Measurements from ENCODE around the gene GAS2L2.

The GAS2L2 gene

DNA sequence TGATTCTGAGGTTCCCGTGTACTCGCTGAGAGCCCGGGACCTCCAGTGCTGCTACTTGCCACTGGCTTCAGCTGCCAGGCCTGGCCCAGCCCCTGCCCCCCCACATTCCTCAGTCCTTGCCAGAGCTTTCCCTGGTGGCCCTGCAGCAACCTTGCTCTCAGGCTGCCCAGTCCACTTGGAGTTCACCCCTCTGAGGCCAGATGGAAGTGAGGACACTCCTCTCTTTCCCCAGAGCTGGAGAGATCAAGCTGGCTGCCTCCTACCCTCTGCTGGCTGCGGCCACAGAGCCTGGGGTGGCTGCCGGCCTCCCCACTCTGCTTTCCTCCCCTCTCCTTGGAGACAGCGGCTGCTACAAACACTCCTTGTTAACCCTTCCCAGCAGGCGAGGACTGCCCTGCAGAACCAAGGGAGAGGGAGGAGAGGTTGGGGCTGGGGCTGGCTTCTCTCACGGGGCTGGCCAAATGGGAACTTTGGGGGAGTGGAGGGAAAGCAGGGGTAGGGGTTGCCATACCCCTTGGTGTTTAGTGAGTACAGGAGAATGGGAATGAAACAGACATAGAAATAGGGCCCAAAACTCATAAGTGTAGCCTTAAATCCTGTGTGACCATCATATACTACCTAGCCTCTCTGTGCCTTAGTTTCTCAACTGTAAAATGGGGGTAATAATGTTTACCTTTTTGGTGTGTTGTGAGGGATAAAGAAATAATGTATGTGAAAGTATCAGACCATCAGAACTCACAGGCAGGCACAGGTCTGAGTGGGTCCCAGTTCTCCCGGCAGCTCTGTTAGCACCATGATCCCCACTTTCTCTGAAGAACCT, at the start of gene GAS2L2:
GAS2L2 (minus strand) TSS at position 295 of the 820 bp plus-strand sequence. CDS start 389 bp downstream, outside the sequence.
- no peak for DNase-seq

DNA sequence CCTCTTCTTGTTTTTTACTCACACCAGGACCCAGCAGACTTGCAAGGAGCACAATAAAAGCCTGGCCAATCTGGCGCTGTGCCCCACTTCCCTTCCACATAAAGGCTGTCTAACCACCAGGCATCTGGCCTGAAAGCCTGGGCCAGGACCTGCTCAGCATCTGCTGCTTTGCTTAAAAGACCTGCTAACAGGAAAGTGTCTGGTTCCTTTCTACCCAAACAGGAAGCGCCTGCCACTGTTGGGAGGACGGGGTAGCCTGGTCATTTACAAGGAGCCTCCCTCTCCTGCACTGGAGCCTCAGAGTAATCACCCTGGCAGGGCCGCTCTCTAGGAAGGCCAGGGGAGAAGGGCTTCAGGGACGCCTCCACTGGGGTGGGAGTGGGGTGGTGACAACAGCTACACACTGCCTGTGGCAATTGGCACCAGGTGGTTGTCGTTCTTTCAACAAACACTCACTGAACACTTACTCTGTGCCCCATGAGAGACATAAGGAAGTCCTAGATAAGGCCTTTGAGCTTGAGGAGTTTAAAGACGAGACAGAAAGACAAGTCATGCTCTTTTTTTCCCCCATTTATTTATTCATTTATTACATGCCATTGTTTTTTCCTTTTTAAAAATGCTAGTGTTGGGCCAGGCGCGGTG, 48.7 kb upstream of the GAS2L2 start:
- DNase-seq: no peak

DNA sequence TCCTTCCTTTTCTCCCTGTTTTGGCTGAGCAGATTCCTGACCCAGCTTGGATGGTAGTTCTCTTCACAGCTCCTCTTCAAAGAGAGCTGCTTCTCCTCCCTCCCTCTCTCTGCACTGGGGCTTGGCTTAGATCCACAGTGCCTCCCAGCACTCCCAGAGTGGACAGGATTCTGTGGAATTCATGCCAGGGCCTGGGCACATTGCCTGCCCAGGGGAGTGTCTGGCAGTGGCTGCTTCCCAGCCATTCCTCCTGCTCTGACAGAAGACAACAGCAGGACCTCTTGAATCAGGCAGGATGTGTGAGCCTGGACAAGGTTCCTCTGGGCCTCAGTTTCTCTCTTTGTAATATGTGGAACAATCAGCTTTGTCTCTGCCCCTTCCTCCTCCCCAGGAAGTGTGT, 46.9 kb upstream of the GAS2L2 start:
- no peak for DNase-seq

DNA sequence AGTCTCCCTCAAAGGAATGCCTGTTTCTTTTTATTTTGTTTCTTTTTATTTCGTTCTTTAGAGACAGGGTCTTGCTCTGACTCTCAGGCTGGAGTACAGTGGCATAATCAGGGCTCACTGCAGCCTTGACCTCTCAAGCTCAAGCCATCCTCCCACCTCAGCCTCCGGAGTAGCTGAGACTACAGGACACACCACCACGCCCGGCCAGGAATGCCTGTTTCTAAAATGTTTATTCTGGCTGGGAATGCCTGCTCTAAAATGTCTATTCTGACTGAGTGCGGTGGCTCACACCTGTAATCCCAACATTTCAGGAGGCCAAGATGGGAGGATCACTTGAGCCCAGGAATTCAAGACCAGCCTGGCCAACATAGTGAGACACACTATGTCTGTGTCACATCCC, 44.9 kb upstream of the GAS2L2 start:
- no peak for DNase-seq

DNA sequence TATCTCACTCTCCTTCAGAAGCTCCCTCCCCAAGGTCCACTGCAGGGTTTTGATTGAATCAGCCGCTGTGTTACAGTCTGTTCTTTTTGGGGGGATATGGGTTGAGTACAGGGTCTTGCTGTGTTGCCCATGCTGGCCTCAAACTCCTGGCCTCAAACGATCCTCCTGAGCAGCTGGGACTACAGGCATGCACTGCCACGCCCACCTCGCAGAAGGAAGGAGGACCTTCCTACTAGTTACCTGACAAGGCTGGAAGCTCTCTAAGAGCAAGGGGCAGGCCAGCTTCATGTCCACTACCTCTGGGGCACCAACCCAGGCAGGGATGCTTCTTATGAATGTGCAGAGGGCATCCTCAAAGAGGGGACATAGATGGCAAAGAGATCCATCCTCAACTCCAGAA, 44.3 kb upstream of the GAS2L2 start:
- DNase-seq: no peak

DNA sequence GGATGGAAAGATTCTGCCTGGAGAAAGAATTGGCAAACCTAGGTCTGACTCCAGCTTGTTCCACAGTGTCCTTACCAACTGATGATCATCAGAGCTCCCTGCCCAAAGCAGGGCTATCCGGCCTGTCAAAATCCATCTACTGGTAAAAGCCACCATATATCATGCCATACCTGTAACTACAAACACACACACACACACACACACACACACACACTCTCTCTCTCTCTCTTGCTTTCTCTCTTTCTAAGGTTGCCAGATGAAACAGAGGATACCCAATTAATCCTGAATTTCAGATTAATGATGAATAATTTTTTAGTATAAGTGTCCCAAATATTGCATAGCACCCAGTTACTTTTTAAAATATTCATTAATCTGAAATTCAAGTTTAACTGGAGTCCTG, 43.9 kb upstream of the GAS2L2 start:
- no peak for DNase-seq

DNA sequence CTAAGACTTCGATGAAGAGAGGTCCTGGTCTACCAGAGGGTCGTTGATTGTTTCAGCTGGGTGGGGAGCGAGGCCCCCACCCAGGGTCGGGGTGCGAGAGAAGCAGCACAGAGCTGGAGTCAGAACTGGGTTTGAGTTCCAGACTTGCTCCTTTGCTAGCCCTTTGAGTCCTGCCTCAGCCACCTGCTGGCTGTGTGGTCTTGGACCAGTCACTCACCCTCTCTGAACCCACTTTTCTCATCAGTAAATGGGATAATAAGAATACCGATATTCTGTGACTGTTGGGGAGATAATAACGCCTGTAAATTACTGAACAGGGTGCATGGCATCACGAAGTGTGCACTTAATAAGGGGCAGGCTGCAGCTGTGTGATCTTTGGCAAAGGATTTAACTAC, 42.8 kb upstream of the GAS2L2 start:
- DNase-seq: no peak

DNA sequence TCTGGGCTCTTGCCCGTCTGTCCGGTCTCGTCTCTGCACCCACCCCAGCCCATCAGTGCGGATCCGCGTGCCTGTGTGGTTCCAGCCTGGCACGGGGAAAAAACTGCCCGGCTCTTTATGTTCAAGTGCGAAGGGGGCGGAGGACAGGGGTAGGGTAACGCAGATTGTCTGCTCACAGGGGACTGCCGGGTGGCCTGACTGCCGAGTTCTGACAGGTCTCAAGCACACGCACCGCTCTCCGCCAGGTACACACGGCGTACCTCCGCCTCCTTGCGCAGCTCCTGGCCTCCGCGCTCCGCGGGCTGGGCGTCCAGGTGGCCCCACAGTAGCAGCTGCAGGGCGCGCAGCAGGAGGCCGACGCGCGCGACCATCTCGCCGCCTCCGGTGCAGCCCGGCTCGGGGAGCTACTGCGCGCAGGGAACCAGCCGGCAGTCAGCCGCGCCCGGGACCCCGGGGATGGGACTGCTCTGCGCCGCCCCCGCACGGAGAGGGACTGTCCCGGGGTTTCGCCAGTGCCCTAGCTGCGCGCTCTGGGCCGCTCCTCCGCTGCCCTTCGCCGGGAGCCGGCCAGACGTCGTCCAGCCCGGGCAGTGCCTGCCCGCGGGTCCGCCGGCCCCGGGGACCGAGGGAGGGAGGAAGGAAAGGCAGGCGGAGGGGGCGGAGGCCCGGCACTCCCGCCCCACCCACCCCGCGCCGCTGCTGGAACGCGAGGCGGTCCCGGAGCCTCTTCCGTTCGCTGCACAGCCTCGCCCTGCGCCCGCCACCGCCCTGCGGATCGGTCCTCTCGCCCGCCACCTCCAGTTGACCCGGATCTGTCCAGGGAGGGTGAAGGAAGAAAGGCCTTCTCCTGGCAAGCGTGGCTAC, 42.2 kb upstream of the GAS2L2 start, which contains the start of gene MMP28:
MMP28 (minus strand) TSS at position 635 of the 864 bp plus-strand sequence; CDS start at position 371, 264 bp downstream.
- DNase-seq: no peak

DNA sequence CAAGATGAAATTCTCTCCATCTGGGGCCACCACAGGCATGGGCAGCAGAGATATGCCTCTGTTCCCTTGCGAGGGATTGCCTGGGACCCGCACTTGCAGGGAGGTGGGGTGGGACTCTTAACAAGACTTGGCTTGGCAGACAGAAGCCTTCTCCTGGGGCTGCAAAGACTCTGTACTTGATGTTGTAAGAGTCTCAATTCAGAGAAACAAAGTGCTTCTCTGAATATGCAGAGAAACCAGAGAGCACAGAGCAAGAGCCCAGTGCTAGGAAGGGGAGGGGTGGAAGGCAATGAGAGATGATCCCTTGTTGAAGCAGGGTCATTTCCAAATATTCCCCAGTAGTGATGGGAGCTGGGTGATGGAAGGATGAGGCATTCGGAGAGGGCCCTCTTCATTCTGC, 40.2 kb upstream of the GAS2L2 start:
- no peak for DNase-seq

DNA sequence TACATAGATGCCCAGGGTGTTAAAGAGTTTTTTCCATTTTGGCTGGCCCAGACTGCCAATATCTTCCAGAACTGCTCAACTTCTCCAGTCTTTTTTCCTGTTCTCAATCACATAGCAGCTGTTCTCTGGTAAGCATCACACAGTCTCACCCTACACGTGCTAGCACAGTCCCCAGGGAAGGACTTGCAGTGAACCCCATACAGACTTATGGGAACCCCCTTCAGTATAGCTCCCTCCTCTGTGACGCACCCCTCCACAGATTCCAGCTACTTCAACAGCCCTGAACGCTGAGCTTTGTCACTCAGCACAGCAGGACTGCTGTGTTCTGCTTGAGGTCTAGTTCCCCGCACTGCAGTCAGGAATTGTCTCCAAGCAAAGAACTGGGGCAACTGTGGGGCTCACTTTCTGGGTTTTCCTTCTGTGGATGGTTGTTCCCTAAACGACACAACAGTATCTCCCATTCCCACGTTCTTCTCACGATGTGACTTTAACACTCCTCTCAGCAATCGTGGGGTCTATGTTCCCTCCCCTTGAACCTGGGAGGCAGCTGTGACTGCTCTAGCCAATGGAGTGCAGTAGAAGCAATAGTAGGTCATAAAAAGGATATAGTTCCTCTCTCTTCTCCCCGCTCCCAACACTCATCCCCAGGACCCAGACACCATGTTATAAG, 38.8 kb upstream of the GAS2L2 start:
- DNase-seq: no peak

DNA sequence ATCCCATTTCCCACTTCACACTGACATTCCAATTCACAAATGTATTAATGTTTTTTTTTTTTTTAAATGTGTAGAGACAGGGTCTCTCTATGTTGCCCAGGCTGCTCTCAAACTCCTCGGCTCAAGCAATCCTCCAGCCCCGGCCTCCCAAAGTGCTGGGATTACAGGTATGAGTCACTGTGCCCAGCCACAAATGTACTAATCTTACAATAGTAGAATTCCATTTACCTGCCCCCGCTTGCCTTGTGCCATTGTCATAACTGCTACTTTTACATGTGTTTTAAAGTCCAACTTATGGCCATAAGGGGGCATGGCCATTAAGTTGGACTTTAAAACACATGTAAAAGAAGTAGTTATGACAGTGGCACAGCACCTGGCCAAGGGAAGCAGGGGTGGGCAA, 37.8 kb upstream of the GAS2L2 start:
- DNase-seq: no peak

DNA sequence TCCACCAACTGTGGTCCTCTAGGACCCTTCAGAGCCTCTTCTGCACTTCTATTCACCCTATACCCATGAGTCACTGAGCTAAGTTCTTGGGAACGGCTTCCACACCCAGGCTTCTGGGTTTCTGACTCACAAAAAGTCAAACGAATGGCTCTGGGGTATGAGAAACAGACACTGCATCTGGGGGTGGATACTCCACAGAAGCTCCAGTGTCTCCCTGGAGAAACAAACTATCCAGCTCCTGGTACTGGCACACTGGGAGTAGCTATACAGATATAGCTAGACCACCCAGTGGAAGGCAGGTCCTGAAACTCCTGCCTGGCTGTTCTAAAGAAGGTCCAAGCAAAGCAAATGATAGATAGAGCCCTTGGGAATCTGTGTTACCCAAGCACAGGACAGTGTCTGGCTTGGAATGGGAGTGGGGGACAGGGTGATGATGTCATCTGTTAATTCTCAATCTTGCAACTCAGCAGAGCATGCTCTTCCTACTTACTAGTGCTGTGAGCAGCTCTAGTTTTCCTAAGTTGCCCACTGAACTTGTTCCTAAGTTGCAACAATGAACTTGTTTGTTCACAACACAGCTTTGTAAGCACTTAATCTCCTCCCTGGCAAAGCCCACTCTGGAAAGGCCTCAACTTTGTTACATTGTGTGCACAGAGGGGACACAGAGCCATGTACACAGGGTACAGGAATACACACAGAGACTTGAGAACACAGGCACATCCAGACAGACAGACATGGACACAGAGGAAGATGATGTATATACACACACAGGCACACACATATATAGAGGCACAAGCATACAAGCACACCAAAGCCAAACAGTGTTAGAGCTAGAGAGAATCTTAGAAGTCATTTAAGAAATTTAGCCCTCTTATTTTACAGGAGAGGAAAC, 35.7 kb upstream of the GAS2L2 start:
- DNase-seq: no peak

DNA sequence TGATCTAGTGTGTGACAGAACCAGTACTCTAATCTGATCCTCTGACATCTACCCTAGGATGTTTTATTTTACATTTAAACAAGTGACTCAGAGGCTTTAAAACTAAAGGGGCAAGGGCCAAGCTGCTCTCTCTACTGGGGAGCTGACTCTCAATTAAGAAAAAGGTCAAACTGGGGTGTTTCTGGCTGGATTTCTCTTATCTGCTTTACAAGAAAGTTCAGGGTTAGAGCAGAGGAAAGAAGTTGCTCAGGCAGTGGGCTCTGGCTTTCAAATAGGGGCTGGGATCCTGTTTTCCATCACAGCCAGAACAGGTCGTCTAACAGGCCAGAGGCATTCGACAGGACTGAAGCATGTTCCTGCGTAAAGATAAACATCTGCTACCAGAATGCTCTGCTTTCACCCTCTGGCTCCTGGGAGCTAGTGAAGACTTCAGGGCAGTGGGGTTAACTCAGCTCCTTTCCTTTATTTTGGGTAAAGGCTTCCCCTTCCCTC, 33.9 kb upstream of the GAS2L2 start:
- no peak for DNase-seq

DNA sequence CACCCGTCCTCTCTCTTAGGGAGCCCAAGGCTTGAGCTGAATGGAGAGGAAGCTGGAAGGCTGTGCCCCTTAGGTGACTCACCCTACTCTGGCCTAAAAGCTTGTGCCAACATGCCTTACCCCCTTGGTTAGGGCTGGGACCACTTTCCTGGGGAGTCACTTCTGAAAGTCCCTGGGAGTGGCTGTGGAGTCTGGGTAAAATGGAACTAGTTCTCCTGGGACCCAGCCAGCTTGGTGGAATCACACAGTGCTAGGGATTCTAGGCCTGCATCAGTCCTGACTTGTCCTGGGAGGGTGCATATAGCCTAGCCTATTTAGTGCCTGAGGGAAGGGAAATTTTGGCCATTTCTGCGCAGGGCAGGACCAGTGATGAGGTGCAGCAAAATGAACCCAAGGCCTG, 31.9 kb upstream of the GAS2L2 start:
- no peak for DNase-seq

DNA sequence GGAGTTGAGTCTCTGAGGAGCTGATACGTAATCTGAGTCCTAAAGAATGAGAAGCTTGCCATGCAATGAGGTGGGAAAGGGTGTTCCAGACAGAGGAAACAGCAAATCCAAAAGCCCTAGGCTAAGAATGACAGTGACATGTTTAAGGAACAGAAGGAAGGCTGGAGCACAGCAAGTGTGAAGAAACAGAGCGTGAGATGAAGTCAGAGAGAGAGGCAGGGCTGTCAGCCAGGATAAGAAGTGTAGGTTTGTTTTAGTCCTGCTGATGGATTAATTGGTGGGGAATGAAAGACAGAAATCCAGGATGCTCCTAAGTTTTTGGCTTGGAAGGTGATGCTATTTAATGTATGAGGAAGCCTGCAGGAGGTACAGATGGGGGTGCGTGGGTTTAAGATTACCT, 27.9 kb upstream of the GAS2L2 start:
- no peak for DNase-seq

DNA sequence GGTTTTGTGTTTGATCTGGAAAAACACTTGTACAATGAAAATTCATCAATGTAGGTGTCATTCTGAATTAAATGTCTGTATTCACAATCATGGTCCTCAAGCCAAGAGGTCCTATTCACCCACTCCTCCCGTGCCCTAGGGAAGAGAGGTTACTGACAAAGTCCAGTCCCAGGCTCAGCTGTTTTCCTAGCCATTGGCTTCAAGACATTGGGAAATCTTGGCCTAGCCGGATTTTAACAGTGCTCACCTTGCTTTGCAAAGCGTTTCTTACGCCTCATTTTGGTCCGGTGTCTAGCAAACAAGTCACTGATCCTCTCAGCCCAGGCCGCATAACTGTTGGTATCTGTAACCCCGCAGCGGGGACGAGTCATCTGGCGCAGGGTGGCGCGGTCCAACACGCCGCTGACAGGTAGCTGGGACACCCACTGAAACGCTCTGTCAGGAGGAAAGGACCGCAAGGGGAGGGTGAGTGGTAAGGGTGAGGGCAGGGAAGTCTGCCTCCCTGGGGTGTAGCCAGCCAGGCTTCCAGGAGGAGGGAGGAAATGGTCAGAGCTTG, 25.7 kb upstream of the GAS2L2 start:
- DNase-seq: no peak

DNA sequence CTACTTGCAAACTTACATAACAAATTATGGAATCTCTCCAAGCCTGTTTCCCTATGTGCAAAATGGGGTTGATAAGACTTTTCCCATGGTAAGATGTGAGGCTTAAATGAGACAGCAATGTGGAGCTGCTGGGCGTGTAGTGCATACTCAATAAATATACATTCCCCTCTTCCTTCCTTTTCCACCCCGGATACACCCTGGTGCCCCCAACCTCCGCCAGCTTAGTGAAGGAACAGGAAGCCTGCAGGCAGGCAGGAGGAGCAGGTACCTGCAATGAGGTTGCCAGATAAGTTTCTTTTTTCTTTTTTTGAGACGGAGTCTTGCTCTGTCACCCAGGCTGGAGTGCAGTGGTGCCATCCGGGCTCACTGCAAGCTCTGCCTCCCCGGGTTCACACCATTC, 22.5 kb upstream of the GAS2L2 start:
- DNase-seq: no peak

DNA sequence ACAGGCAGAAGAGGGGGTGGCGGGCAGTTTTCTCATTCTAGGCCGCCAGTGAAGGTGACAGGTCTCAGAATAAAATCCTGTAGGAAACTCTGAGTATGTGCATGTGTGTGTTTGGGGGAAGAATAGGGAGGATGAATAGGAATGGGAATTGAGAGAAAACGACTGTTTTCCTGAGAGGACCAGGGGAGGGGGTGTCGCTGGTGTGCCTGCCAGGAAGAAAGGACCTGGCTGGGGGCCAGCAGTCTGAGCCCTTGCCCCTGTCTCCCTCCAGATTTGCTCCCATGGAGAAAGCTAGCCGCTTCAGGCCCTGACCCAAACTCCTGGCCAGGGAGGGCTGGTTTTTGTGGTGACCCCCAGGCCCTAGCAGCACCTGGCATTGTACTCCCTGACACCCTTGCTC, 22.0 kb upstream of the GAS2L2 start:
- no peak for DNase-seq

DNA sequence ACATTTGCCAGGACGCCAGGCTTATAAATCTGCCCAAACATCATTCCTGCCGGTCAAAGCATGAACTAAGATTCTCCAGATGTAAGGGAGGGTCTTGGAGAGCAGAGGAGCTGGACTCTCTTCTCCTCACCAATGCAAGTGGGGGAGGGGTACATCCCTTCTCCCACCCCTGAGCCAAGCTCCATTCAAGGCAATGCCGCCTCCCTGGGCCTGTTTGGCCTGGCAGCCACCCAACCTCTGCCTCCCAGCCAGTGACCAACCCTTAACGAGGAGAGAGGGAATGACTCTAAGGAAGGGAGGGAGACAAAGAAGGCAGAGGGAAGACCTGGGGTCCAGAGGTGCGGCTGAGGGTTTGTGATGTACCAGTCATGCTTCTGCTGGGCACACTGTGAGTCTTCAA, 21.5 kb upstream of the GAS2L2 start:
- DNase-seq: no peak

DNA sequence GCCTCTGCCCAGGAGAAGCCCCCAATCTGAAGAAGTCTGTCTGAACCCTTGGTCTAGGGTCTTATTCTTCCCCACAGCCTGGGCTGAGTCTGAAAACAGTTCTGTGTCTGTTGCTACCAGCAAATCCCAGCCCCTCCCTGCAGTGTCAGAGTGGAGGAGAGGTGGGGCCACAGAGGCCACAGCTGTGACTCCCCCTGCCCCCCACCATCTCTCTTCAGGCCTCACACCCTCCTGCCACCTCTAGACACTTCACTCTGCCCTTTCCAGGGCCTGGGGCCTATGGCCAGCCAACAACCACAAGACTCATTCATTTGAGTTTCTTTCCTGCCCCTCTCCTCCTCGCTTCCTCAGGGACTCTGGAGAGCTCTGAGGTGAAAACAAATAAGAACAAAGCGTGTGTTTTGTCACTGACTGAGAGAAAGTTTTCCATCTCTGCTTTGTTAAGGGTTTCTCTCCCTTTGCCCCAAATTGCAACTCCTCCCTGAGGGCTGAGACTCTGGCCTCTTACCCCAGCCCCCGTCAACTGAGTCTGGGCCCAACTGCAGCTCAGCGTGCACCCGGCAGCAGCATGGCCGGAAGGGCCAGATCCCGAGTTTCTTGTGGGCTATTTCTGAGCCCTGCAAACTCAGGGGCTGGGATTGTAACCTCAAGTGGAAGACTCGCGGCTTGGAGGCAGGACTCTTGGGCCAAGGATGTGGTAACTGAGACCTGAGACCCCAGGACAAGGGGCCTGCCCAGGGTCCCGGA, 20.8 kb upstream of the GAS2L2 start:
- DNase-seq: no peak

DNA sequence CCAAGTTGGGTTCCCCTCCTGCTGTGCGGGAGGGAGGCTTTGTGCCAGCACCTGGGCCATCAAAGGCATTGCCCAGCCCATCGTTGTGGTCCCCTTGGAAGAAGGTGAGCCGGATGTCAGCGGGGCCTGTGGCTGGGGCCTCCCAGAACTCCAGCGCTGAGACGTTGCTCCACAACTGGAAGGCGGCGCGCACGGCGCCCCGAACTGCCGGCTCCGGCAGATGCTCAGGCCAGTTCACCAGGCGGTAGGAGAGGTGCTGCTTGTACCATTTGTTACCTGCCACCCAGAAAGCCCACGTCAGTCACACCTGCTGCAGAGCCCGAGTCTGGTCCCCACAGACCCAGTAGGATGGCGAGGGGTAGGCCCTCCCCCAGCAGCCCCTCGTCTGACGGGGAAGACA, 20.1 kb upstream of the GAS2L2 start:
- DNase-seq: no peak
